Activated CD4-positive, alpha-beta memory T cell treated with anti-CD3 and anti-CD28 coated beads, Interleukin-2, amount 10 ng/mL, durations not matched to agents 7 days and 5 days (primary cell): ENCODE results near the gene DDX41. TPM values are rescaled to one million over a fixed set of nuclear protein-coding genes. Genes with fewer than 3 reads are reported as not detected.
A peak's percentile ranks its signal among the peaks of the same experiment; 100 is the strongest.

Experiments used
- CTCF ChIA-PET: fragments of 350-600 bp; sonication (Branson Sonifier 250); formaldehyde crosslinking; loops from one replicate; lab custom pipeline; 2021; ENCODE audit warnings: antibody characterized with exemption, inconsistent platforms; lab: Charles Lee
- POLR2A ChIA-PET: fragments of 350-600 bp; sonication (Branson Sonifier 250); formaldehyde crosslinking; loops from one replicate; lab custom pipeline; 2021; ENCODE audit warnings: antibody characterized with exemption; lab: Charles Lee
- DNase-seq: peaks from one replicate; pipeline ENCODE4 v3.0.0-alpha.2; 2020
- H3K27ac Mint-ChIP-seq: one replicate; pipeline ENCODE4 v1.8.0; 2021; ENCODE audit warnings: mild to moderate bottlenecking, mixed read lengths
- H3K27me3 Mint-ChIP-seq: one replicate; pipeline ENCODE4 v1.8.0; 2021; ENCODE audit warnings: mixed read lengths
- H3K36me3 Mint-ChIP-seq: one replicate; pipeline ENCODE4 v1.8.0; 2021; ENCODE audit warnings: low read depth, mixed read lengths
- H3K4me1 Mint-ChIP-seq: one replicate; pipeline ENCODE4 v1.8.0; 2021; ENCODE audit warnings: mixed read lengths
- H3K4me3 Mint-ChIP-seq: one replicate; pipeline ENCODE4 v1.8.0; 2021; ENCODE audit warnings: mild to moderate bottlenecking, mixed read lengths
- H3K9me3 Mint-ChIP-seq: one replicate; pipeline ENCODE4 v1.8.0; 2021; ENCODE audit warnings: mixed read lengths
- total RNA-seq, 2 experiments: library from RNA; stranded (reverse); gene quantifications; one replicate each; pipeline ENCODE4 v1.2.3, GENCODE V29; 2021

DDX41 gene
- total RNA-seq, 2 experiments from 2014 or later = 105 to 107 TPM

- no peak for DNase-seq
- no peak overlapping the region for H3K4me3 Mint-ChIP-seq
- CTCF ChIA-PET = interaction anchor here (1.9 to 2.0 kb wide), 2 partner anchors 19 to 130 kb away, joined by 6 read pairs; no protein-coding TSS in a partner anchor
- POLR2A ChIA-PET = no interaction called here
- H3K36me3 Mint-ChIP-seq = peaks cover 46% of the 10 kb centered on the region
- H3K27me3 Mint-ChIP-seq = no peaks in the 10 kb centered on the region
- peaks cover 46% of the 10 kb centered on the region for H3K4me1 Mint-ChIP-seq
- H3K9me3 Mint-ChIP-seq = no peaks in the 10 kb centered on the region
- H3K27ac Mint-ChIP-seq = no peak overlapping the region
These were observed 3.5 kb upstream of the DDX41 start for GRCh38 chr5:177520271-177520670.

- H3K36me3 Mint-ChIP-seq = peaks cover 49% of the 10 kb centered on the region
- CTCF ChIA-PET = interaction anchor here (2.0 kb wide), 1 partner anchor 18 kb away, joined by 6 read pairs; no protein-coding TSS in a partner anchor
- peaks cover 50% of the 10 kb centered on the region for H3K4me1 Mint-ChIP-seq
- no peak overlapping the region for H3K27ac Mint-ChIP-seq
- no peak overlapping the region for H3K4me3 Mint-ChIP-seq
- H3K9me3 Mint-ChIP-seq = no peaks in the 10 kb centered on the region
- H3K27me3 Mint-ChIP-seq = no peaks in the 10 kb centered on the region
- no peak for DNase-seq
- POLR2A ChIA-PET = no interaction called here
These were observed 2.9 kb upstream of the DDX41 start for GRCh38 chr5:177519463-177520235.

GRCh38 chr5:177515580-177515979 lies 1.2 kb downstream of the DDX41 start:
- H3K9me3 Mint-ChIP-seq = no peaks in the 10 kb centered on the region
- no peak for DNase-seq
- POLR2A ChIA-PET = interaction anchor here (0.8 to 2.1 kb wide), 11 partner anchors 14 to 509 kb away, joined by 3 to 7 read pairs (median 4); partner anchors contain the start of genes LMAN2, MXD3, TMED9 and UIMC1
- peaks cover 42% of the 10 kb centered on the region for H3K4me1 Mint-ChIP-seq
- H3K4me3 Mint-ChIP-seq = peak overlapping the region; percentile 90
- CTCF ChIA-PET = interaction anchor here (0.7 to 3.1 kb wide), 3 partner anchors 14 to 22 kb away, joined by 3 to 21 read pairs (median 9); partner anchors contain the start of gene PDLIM7
- peaks cover 62% of the 10 kb centered on the region for H3K36me3 Mint-ChIP-seq
- H3K27ac Mint-ChIP-seq = peak overlapping the region; percentile 45
- no peaks in the 10 kb centered on the region for H3K27me3 Mint-ChIP-seq

GRCh38 chr5:177514541-177514940 lies 2.2 kb downstream of the DDX41 start:
- no peaks in the 10 kb centered on the region for H3K27me3 Mint-ChIP-seq
- CTCF ChIA-PET = interaction anchor here (1.3 kb wide), 1 partner anchor 13 kb away, joined by 4 read pairs; no protein-coding TSS in a partner anchor
- no peaks in the 10 kb centered on the region for H3K9me3 Mint-ChIP-seq
- DNase-seq = no peak
- peaks cover 34% of the 10 kb centered on the region for H3K4me1 Mint-ChIP-seq
- H3K27ac Mint-ChIP-seq = no peak overlapping the region
- peak overlapping the region; percentile 90 for H3K4me3 Mint-ChIP-seq
- peaks cover 54% of the 10 kb centered on the region for H3K36me3 Mint-ChIP-seq
- POLR2A ChIA-PET = interaction anchor here (1.0 kb wide), 1 partner anchor 38 kb away, joined by 3 read pairs; no protein-coding TSS in a partner anchor

- no peaks in the 10 kb centered on the region for H3K9me3 Mint-ChIP-seq
- ChIA-PET POLR2A (no interaction called here), CTCF (interaction anchor here (1.3 kb wide), 1 partner anchor 12 kb away, joined by 4 read pairs; no protein-coding TSS in a partner anchor)
- H3K27ac Mint-ChIP-seq = no peak overlapping the region
- H3K27me3 Mint-ChIP-seq = no peaks in the 10 kb centered on the region
- H3K4me1 Mint-ChIP-seq = peaks cover 31% of the 10 kb centered on the region
- H3K36me3 Mint-ChIP-seq = peaks cover 50% of the 10 kb centered on the region
- no peak overlapping the region for H3K4me3 Mint-ChIP-seq
- DNase-seq = no peak
These were observed 3.3 kb downstream of the DDX41 start for GRCh38 chr5:177513500-177513899.

GRCh38 chr5:177512736-177513380 lies 3.9 kb downstream of the DDX41 start:
- H3K27me3 Mint-ChIP-seq = no peaks in the 10 kb centered on the region
- peaks cover 50% of the 10 kb centered on the region for H3K36me3 Mint-ChIP-seq
- no peak overlapping the region for H3K27ac Mint-ChIP-seq

GRCh38 chr5:177511796-177512675 lies 4.7 kb downstream of the DDX41 start:
- H3K4me1 Mint-ChIP-seq = peaks cover 27% of the 10 kb centered on the region
- no peak overlapping the region for H3K4me3 Mint-ChIP-seq
- H3K36me3 Mint-ChIP-seq = peaks cover 50% of the 10 kb centered on the region
- H3K27me3 Mint-ChIP-seq = no peaks in the 10 kb centered on the region
- ChIA-PET CTCF (no interaction called here), POLR2A (no interaction called here)
- H3K27ac Mint-ChIP-seq = no peak overlapping the region
- DNase-seq = no peak
- H3K9me3 Mint-ChIP-seq = no peaks in the 10 kb centered on the region

More at GRCh38 chr5:177512736-177513380, 3.9 kb downstream of the DDX41 start:
- POLR2A ChIA-PET = no interaction called here
- CTCF ChIA-PET = no interaction called here
- Mint-ChIP-seq H3K4me3 (no peak overlapping the region), H3K4me1 (peaks cover 31% of the 10 kb centered on the region), H3K9me3 (no peaks in the 10 kb centered on the region)
- DNase-seq = no peak

- no peak overlapping the region for H3K4me3 Mint-ChIP-seq
- H3K4me1 Mint-ChIP-seq = peaks cover 20% of the 10 kb centered on the region
- H3K36me3 Mint-ChIP-seq = peaks cover 44% of the 10 kb centered on the region
- ChIA-PET POLR2A (interaction anchor here (0.5 kb wide), 1 partner anchor 10 kb away, joined by 3 read pairs; no protein-coding TSS in a partner anchor), CTCF (no interaction called here)
- no peaks in the 10 kb centered on the region for H3K9me3 Mint-ChIP-seq
- H3K27me3 Mint-ChIP-seq = no peaks in the 10 kb centered on the region
- peak overlapping the region; percentile 16 for H3K27ac Mint-ChIP-seq
- DNase-seq = no peak
These were observed 5.6 kb downstream of the DDX41 start for GRCh38 chr5:177511181-177511580.

GRCh38 chr5:177510567-177511053 lies 6.2 kb downstream of the DDX41 start:
- CTCF ChIA-PET = interaction anchor here (1.1 kb wide), 1 partner anchor 10 kb away, joined by 4 read pairs; no protein-coding TSS in a partner anchor
- POLR2A ChIA-PET = interaction anchor here (0.5 kb wide), 1 partner anchor 9 kb away, joined by 3 read pairs; no protein-coding TSS in a partner anchor

GRCh38 chr5:177509991-177510566 lies 6.7 kb downstream of the DDX41 start:
- no peak overlapping the region for H3K4me3 Mint-ChIP-seq
- no peak for DNase-seq
- no peaks in the 10 kb centered on the region for H3K27me3 Mint-ChIP-seq
- peaks cover 34% of the 10 kb centered on the region for H3K36me3 Mint-ChIP-seq
- no peaks in the 10 kb centered on the region for H3K9me3 Mint-ChIP-seq
- H3K27ac Mint-ChIP-seq = no peak overlapping the region
- H3K4me1 Mint-ChIP-seq = peaks cover 9% of the 10 kb centered on the region
- CTCF ChIA-PET = interaction anchor here (1.1 kb wide), 1 partner anchor 9 kb away, joined by 4 read pairs; no protein-coding TSS in a partner anchor
- POLR2A ChIA-PET = interaction anchor here (1.2 kb wide), 1 partner anchor 158 kb away, joined by 4 read pairs; the partner anchor contains the start of gene LMAN2

More at GRCh38 chr5:177510567-177511053, 6.2 kb downstream of the DDX41 start:
- Mint-ChIP-seq H3K4me3 (no peak overlapping the region), H3K27me3 (no peaks in the 10 kb centered on the region), H3K4me1 (peaks cover 14% of the 10 kb centered on the region), H3K36me3 (peaks cover 39% of the 10 kb centered on the region), H3K27ac (no peak overlapping the region), H3K9me3 (no peaks in the 10 kb centered on the region)
- no peak for DNase-seq

GRCh38 chr5:177509381-177509951 lies 7.3 kb downstream of the DDX41 start, which contains the start of gene DOK3:
DOK3 (minus strand) TSS chr5:177509826; CDS start chr5:177509540, 286 bp downstream.
- no peaks in the 10 kb centered on the region for H3K9me3 Mint-ChIP-seq
- no peak for DNase-seq
- peaks cover 31% of the 10 kb centered on the region for H3K36me3 Mint-ChIP-seq
- ChIA-PET CTCF (interaction anchor here (0.8 to 1.1 kb wide), 4 partner anchors 9 to 397 kb away, joined by 3 to 4 read pairs (median 4); no protein-coding TSS in a partner anchor), POLR2A (interaction anchor here (1.1 to 1.2 kb wide), 2 partner anchors 12 to 158 kb away, joined by 4 read pairs; partner anchors contain the start of genes LMAN2 and PDLIM7)
- no peak within 1 kb of the TSS for H3K4me3 Mint-ChIP-seq
- no peak within 1 kb of the TSS for H3K27ac Mint-ChIP-seq
- H3K4me1 Mint-ChIP-seq = peaks cover 5% of the 10 kb centered on the region
- no peaks in the 10 kb centered on the region for H3K27me3 Mint-ChIP-seq
